GM19438 (cell line): ENCODE data around the gene TPCN2.
"Not testable (repeated sequence)": the region's sequence is repeated elsewhere in the genome, so short reads cannot be mapped to it uniquely, and the experiment has no call there.

ENCODE experiments used
- ATAC-seq: cut with Tn5 transposase; IDR thresholded peaks from one replicate; pipeline ENCODE4 v1.9.1; 2021; ENCODE audit warnings: low read depth; ENCODE audit not compliant: unreplicated experiment

Gene TPCN2

GRCh38 chr11:69048694-69049489 lies at the start of gene TPCN2:
Gene TPCN2, plus strand, starts transcription at chr11:69048932. Its CDS starts 66 bp downstream, at chr11:69048998.
- ATAC-seq = peak; percentile 73

- ATAC-seq = no peak
Observed at GRCh38 chr11:68999093-68999747, 49.5 kb upstream of the TPCN2 start.

GRCh38 chr11:68999748-69000355 lies 48.9 kb upstream of the TPCN2 start:
- ATAC-seq = not testable (repeated sequence)

- no peak for ATAC-seq
Observed at GRCh38 chr11:69000391-69000790, 48.3 kb upstream of the TPCN2 start.

GRCh38 chr11:69000831-69001242 lies 47.9 kb upstream of the TPCN2 start:
- no peak for ATAC-seq

GRCh38 chr11:69001243-69002081 lies 47.3 kb upstream of the TPCN2 start:
- ATAC-seq = no peak

- ATAC-seq = no peak
Observed at GRCh38 chr11:69002110-69002569, 46.6 kb upstream of the TPCN2 start.

GRCh38 chr11:69002570-69003231 lies 46.0 kb upstream of the TPCN2 start:
- no peak for ATAC-seq

GRCh38 chr11:69003301-69003865 lies 45.3 kb upstream of the TPCN2 start:
- ATAC-seq = no peak

GRCh38 chr11:69003866-69004367 lies 44.8 kb upstream of the TPCN2 start:
- no peak for ATAC-seq

GRCh38 chr11:69004411-69005182 lies 44.1 kb upstream of the TPCN2 start:
- no peak for ATAC-seq

- no peak for ATAC-seq
Observed at GRCh38 chr11:69005183-69005630, 43.5 kb upstream of the TPCN2 start.

- ATAC-seq = no peak
Observed at GRCh38 chr11:69005631-69006368, 42.9 kb upstream of the TPCN2 start.

GRCh38 chr11:69006816-69007215 lies 41.9 kb upstream of the TPCN2 start:
- no peak for ATAC-seq

- ATAC-seq = no peak
Observed at GRCh38 chr11:69007975-69008381, 40.8 kb upstream of the TPCN2 start.

GRCh38 chr11:69008737-69009440 lies 39.8 kb upstream of the TPCN2 start:
- ATAC-seq = no peak

GRCh38 chr11:69009441-69010211 lies 39.1 kb upstream of the TPCN2 start:
- ATAC-seq = no peak
